Ovary (tissue), 3 donors: ENCODE results near the gene MUSK.

Experiments used
- EP300 ChIP-seq: sonication (generic); formaldehyde crosslinking; IDR thresholded peaks from one replicate; pipeline ENCODE4 v1.6.1; 2017; ENCODE audit warnings: antibody characterized with exemption
- POLR2A ChIP-seq: fragments of 450-650 bp; IDR thresholded peaks from one replicate; pipeline ENCODE4 v1.6.1; 2017; ENCODE audit warnings: antibody characterized with exemption, mild to moderate bottlenecking, moderate library complexity
- TF ChIP-seq, protein P1 (sequence below), 3 donors: fragments of 450-650 bp in 2 of 3; fragments of 200-600 bp in 1 of 3; IDR thresholded peaks; one replicate each; pipeline versions ENCODE4 v1.5.1 to v1.8.0; 2016 to 2022; ENCODE audit warnings: antibody characterized with exemption in 3 of 3, mild to moderate bottlenecking in 1 of 3
- donor health status: DM: no; HTN: no; CAD: no.

DNA sequence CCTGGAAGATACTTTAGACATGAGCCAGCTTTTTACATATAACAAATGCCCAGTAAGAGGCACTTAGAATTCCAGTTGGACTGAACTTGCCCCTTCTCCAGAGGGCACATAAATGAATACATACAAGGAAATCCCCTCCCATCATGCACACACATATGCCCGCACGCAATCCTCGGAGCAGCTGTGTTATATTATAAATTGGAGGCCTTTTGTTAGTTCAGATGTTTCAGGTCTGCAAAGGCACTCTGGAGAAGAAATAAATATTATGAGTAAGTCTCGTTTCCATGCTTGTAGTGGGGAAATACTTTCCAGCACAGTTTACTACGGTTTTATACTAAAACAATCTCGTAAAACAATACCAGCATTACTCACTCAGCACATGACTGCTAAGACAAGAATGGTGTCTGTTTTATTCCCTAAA, 17.6 kb upstream of the MUSK start:
- TF ChIP-seq, protein P1, sequence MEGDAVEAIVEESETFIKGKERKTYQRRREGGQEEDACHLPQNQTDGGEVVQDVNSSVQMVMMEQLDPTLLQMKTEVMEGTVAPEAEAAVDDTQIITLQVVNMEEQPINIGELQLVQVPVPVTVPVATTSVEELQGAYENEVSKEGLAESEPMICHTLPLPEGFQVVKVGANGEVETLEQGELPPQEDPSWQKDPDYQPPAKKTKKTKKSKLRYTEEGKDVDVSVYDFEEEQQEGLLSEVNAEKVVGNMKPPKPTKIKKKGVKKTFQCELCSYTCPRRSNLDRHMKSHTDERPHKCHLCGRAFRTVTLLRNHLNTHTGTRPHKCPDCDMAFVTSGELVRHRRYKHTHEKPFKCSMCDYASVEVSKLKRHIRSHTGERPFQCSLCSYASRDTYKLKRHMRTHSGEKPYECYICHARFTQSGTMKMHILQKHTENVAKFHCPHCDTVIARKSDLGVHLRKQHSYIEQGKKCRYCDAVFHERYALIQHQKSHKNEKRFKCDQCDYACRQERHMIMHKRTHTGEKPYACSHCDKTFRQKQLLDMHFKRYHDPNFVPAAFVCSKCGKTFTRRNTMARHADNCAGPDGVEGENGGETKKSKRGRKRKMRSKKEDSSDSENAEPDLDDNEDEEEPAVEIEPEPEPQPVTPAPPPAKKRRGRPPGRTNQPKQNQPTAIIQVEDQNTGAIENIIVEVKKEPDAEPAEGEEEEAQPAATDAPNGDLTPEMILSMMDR (IDR thresholded peaks at IDR 0.05) = no peak
- TF ChIP-seq POLR2A = no peak
- no peak for TF ChIP-seq EP300
